Kidney (tissue), 14 donors: ENCODE measurements around the gene HNF1B. TPM values are rescaled to one million over a fixed set of nuclear protein-coding genes. Genes with fewer than 3 reads are reported as not detected.

Experiments
- DNase-seq, 5 donors: peaks; one replicate each; pipeline ENCODE4 v3.0.0-alpha.2; 2013 to 2020
- FAIRE-seq: peaks from 2 replicates; lab custom pipeline; 2012; peaks lifted over from hg19 to GRCh38; lab: Jason Lieb, UNC
- H3K27ac ChIP-seq, 2 donors: one replicate each; pipeline ENCODE4 v1.7.0; 2013; ENCODE audit warnings: low read depth in 2 of 2, low read length in 2 of 2, inconsistent platforms in 1 of 2
- H3K27me3 ChIP-seq: one replicate; pipeline ENCODE4 v1.7.1; 2013; ENCODE audit warnings: low read length, inconsistent platforms; ENCODE audit not compliant: control insufficient read depth, insufficient read depth
- H3K36me3 ChIP-seq, 3 donors: one replicate each; pipeline versions ENCODE4 v1.7.0 to v1.7.1; 2013; ENCODE audit warnings: low read length in 3 of 3, control low read depth in 1 of 3, inconsistent platforms in 1 of 3; ENCODE audit not compliant: insufficient read depth in 3 of 3, control insufficient read depth in 2 of 3
- H3K4me1 ChIP-seq, 3 donors: one replicate each; pipeline versions ENCODE4 v1.7.0 to v1.7.1; 2013; ENCODE audit warnings: low read length in 3 of 3, inconsistent platforms in 1 of 3, low read depth in 1 of 3; ENCODE audit not compliant: control insufficient read depth in 2 of 3, insufficient read depth in 2 of 3
- H3K4me3 ChIP-seq, 3 donors: one replicate each; pipeline versions ENCODE4 v1.7.0 to v1.8.1; 2013; ENCODE audit warnings: low read length in 3 of 3, control low read depth in 1 of 3, inconsistent platforms in 1 of 3
- H3K9ac ChIP-seq, 3 donors: one replicate each; pipeline versions ENCODE4 v1.7.0 to v1.7.1; 2013; ENCODE audit warnings: low read length in 3 of 3, control low read depth in 1 of 3, inconsistent platforms in 1 of 3
- H3K9me3 ChIP-seq, 3 donors: one replicate each; pipeline versions ENCODE4 v1.7.0 to v1.7.1; 2013; ENCODE audit warnings: low read length in 3 of 3, control low read depth in 1 of 3, inconsistent platforms in 1 of 3; ENCODE audit not compliant: control insufficient read depth in 2 of 3, insufficient read depth in 1 of 3
- intact Hi-C: fragments of 100-400 bp; cut with DNase I; formaldehyde crosslinking; loops from one replicate; pipeline ENCODE4 v1.11.1; 2022
- polyA plus RNA-seq: library from polyadenylated mRNA; stranded (reverse); fragments of 350-450 nt; fragmentation: Illumina TruSeq; extraction: RNeasy Lipid Tissue Mini Kit (QIAGEN cat#74804); gene quantifications from one replicate; pipeline ENCODE4 v1.2.3, GENCODE V29; 2014; ENCODE audit warnings: low read depth, low replicate concordance; ENCODE audit not compliant: insufficient read depth
- total RNA-seq: library from RNA; stranded (reverse); fragmentation: NEBNext Ultra II Directional; extraction: Animal tissue kit (Norgen Biotek cat#: 25700); gene quantifications from one replicate; pipeline ENCODE4 v1.2.1, GENCODE V29; 2021
- TF ChIP-seq, protein P1 (sequence below): IDR thresholded peaks from 3 replicates; pipeline ENCODE4 v1.5.1; 2012; ENCODE audit warnings: mild to moderate bottlenecking, moderate library complexity, borderline replicate concordance; ENCODE audit not compliant: insufficient read depth; ENCODE audit errors: extremely low read depth
- donor health status: control.
- donor health status: control.
- donor health status: control.
- donor health status: control.
- donor health status: control.
- donor health status: DM: yes; HTN: yes; CAD: no.
- donor health status: Normal renal cell carcinoma (clear cell type).

HNF1B gene
- total and polyA plus RNA-seq, 2 donors from 2014 or later: 84.1 to 185 TPM

DNA sequence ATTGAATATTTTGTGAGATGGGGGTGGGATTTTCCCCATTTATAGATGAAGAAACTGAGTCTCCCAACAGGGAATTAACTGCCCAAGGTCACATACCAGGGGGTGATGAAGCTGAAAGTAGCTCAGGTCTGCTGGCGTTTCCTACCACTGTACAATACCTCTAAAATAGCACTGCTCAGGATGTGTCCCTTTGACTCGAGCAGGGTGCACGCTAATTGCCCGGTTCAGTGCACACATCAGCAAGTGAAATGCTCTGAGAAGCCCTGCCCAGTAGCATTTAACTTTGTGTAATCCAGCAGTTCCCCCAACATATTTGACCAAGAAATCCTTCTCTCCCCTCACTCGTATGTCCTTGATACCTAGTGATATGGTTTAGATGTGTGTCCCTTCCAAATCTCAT lies 51.5 kb downstream of the HNF1B start:
- peaks cover 0 to 14% (median 5%) of the 10 kb centered on the region in 3 donors for H3K4me1 ChIP-seq
- no peak for FAIRE-seq
- peak in 3 of 5 donors; percentile 64 to 74 (median 65) for DNase-seq
- H3K9me3 ChIP-seq: no peaks in the 10 kb centered on the region
- H3K36me3 ChIP-seq: peaks cover 2 to 58% (median 20%) of the 10 kb centered on the region in 3 donors
- H3K27me3 ChIP-seq: no peaks in the 10 kb centered on the region
- no peak overlapping the region for H3K9ac ChIP-seq
- H3K27ac ChIP-seq: no peak overlapping the region
- TF ChIP-seq, protein P1, sequence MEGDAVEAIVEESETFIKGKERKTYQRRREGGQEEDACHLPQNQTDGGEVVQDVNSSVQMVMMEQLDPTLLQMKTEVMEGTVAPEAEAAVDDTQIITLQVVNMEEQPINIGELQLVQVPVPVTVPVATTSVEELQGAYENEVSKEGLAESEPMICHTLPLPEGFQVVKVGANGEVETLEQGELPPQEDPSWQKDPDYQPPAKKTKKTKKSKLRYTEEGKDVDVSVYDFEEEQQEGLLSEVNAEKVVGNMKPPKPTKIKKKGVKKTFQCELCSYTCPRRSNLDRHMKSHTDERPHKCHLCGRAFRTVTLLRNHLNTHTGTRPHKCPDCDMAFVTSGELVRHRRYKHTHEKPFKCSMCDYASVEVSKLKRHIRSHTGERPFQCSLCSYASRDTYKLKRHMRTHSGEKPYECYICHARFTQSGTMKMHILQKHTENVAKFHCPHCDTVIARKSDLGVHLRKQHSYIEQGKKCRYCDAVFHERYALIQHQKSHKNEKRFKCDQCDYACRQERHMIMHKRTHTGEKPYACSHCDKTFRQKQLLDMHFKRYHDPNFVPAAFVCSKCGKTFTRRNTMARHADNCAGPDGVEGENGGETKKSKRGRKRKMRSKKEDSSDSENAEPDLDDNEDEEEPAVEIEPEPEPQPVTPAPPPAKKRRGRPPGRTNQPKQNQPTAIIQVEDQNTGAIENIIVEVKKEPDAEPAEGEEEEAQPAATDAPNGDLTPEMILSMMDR: no peak
- intact Hi-C loops: no loop called here
- peak overlapping the region in 1 of 3 donors; percentile 16 for H3K4me3 ChIP-seq

DNA sequence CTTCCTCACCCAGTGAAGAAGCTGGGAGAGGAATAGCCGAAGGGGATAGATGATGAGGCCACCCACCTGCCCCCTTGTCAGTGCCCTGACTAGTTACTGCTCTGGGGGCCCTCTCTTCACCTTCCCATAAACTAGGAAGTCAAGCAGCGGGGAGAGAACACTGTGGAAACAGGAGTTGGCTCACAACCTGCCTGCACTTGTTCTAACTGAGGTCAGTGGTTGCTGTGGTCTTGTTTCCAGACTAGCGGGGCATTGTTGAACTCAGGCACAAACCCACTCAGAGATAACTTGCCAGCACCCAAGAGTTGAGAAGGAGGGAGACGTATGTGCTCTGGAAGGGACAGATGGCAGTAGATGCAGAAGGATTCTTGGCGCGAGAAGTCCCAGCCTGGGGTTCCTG lies 53.1 kb downstream of the HNF1B start:
- Histone ChIP-seq H3K9ac (no peak overlapping the region), H3K36me3 (peaks cover 2 to 54% (median 14%) of the 10 kb centered on the region in 3 donors), H3K27me3 (no peaks in the 10 kb centered on the region), H3K4me1 (peaks cover 0 to 12% (median 5%) of the 10 kb centered on the region in 3 donors), H3K4me3 (no peak overlapping the region), H3K27ac (no peak overlapping the region), H3K9me3 (no peaks in the 10 kb centered on the region)
- DNase-seq (no peak), FAIRE-seq (no peak)
- TF ChIP-seq, protein P1: no peak
- intact Hi-C loops: no loop called here

DNA sequence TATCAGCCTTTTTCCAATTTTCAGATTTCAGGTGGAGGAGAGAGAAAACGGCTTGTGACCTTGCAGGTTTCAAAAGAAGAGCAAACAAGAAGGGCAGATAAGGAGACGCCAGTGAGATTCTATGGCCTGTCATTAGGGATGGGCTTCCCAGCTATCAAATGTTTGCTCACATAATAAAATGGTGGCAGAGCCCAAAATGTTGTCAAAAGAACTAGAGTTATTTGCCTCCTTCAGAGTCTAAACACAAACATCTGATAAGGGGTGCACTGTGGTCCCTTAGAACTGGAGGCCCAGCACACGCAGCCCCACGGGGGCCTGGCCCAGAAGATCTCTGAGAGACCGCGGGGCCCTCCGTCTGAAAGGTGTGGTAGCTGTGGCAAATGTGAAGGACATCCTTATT lies 55.5 kb downstream of the HNF1B start:
- DNase-seq (no peak), FAIRE-seq (no peak)
- Histone ChIP-seq H3K9ac (no peak overlapping the region), H3K4me1 (peaks cover 0 to 3% (median 0%) of the 10 kb centered on the region in 3 donors), H3K27ac (no peak overlapping the region), H3K9me3 (no peaks in the 10 kb centered on the region), H3K4me3 (no peak overlapping the region), H3K36me3 (peaks cover 2 to 56% (median 14%) of the 10 kb centered on the region in 3 donors), H3K27me3 (no peaks in the 10 kb centered on the region)
- TF ChIP-seq, protein P1: no peak
- intact Hi-C loops: no loop called here
